ENCODE data around the gene MAIP1. TPM values are rescaled to one million over a fixed set of nuclear protein-coding genes. Genes with fewer than 3 reads are reported as not detected.
A peak's percentile ranks its signal among the peaks of the same experiment; 100 is the strongest.

Gene MAIP1
- total RNA-seq, 1 experiment from 2014 or later = 29.3 TPM

DNA sequence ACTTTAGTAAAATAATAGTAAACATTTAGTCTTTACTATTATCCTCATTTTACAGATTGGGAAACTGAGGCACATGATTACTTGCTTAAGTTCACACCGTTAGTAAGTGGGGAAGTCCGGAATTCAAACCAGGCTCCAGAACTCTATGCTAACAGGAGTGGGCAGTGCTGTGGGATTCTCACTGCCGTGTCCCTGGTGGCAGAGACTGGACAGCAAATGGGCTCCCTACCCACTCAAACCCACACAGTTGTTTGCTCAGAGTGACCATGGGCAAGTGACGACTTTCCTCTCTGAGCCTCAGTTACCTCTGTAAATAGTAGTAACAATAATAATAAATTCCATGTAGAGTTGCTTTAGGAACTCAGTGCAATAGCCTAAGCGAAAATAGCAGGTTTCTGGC lies 24.0 kb downstream of the MAIP1 start:
- Mint-ChIP-seq H3K4me3 (no peak overlapping the region), H3K9me3 (peaks cover 6% of the 10 kb centered on the region), H3K27me3 (ENCODE audit: low read depth) (no peaks in the 10 kb centered on the region), H3K36me3 (0 out of 2 replicates have a peak, but pooled peaks cover 4% of the 10 kb centered on the region), H3K4me1 (peaks cover 47% of the 10 kb centered on the region), H3K27ac (no peak overlapping the region)
- ChIA-PET POLR2A (no interaction called here), CTCF (interaction anchor here (0.5 to 1.7 kb wide), 9 partner anchors 14 to 885 kb away, joined by 3 to 15 read pairs (median 4); partner anchors contain the start of gene KCTD18)
- TF ChIP-seq ELF4 (CRISPR knock-in tag; IDR thresholded peaks at IDR 0.05; ENCODE audit: low read depth) (no peak), SP1 (CRISPR knock-in tag; conservative IDR thresholded peaks at IDR 0.05) (no peak), FOXK1 (CRISPR knock-in tag; IDR thresholded peaks at IDR 0.05) (no peak), OVOL2 (CRISPR knock-in tag; IDR thresholded peaks at IDR 0.05; ENCODE audit: borderline replicate concordance) (no peak), ZBTB43 (CRISPR knock-in tag; IDR thresholded peaks at IDR 0.05) (no peak), ATF6 (CRISPR knock-in tag; IDR thresholded peaks at IDR 0.05) (no peak), SMAD3 (CRISPR knock-in tag; IDR thresholded peaks at IDR 0.05; ENCODE audit: borderline replicate concordance) (no peak), SMAD4 (CRISPR knock-in tag; IDR thresholded peaks at IDR 0.05) (no peak), NFE2L1 (CRISPR knock-in tag; IDR thresholded peaks at IDR 0.05) (no peak), NR1H2 (CRISPR knock-in tag; IDR thresholded peaks at IDR 0.05) (no peak), MXD4 (CRISPR knock-in tag; IDR thresholded peaks at IDR 0.05; ENCODE audit: borderline replicate concordance) (no peak), EMX1 (CRISPR knock-in tag; IDR thresholded peaks at IDR 0.05) (no peak), TEAD4 (CRISPR knock-in tag; IDR thresholded peaks at IDR 0.05) (no peak), NR2C2 (CRISPR knock-in tag; IDR thresholded peaks at IDR 0.05) (no peak)
- TF ChIP-seq, protein P1, sequence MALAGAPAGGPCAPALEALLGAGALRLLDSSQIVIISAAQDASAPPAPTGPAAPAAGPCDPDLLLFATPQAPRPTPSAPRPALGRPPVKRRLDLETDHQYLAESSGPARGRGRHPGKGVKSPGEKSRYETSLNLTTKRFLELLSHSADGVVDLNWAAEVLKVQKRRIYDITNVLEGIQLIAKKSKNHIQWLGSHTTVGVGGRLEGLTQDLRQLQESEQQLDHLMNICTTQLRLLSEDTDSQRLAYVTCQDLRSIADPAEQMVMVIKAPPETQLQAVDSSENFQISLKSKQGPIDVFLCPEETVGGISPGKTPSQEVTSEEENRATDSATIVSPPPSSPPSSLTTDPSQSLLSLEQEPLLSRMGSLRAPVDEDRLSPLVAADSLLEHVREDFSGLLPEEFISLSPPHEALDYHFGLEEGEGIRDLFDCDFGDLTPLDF (CRISPR knock-in tag; IDR thresholded peaks at IDR 0.05) = no peak
- no peak for ATAC-seq
- DNase-seq (ENCODE audit: low spot score) = no peak

DNA sequence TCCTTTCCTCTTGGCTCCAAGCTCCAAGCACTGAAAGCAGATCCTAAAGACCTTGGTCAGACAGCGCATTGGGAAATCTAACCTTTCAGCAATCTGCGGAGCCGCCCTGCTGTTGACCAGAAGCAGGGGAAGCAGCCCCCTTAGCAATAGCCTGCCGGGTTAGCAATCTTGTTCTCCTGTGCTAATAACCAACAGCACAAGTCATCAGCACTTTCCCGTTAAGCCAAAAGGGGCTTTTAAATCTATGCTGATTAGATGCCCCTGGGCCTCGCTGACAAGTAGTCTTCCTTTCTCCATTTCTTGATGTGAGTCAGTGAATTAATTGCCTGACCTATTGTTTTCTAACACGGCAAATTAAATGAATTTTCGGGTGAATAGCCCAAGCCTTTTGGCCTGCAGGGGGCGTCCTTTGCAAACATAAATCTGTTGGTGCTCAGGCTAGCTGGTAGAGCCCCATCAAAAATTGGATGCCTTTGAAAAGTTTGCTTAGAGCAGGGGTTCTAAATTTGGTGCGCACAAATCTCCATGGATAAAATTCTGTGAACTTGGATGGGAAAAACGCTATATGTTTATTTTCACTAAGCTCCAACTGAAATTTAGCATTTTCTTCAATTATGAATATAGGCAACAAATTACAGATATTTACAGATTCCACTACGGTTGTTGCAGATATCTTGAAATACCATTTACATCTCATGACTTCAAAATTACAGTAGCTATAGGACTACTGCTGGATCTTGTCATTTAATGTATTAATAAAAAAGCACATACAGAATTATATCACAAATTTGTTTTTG lies 24.6 kb downstream of the MAIP1 start:
- H3K27me3 Mint-ChIP-seq (ENCODE audit: low read depth) = no peaks in the 10 kb centered on the region
- peaks cover 50% of the 10 kb centered on the region for H3K4me1 Mint-ChIP-seq
- peak overlapping the region; percentile 80; the same call in 1 of the 2 replicates for H3K27ac Mint-ChIP-seq

More for the DNA sequence above, 24.6 kb downstream of the MAIP1 start:
- Mint-ChIP-seq H3K36me3 (0 out of 2 replicates have a peak, but pooled peaks cover 4% of the 10 kb centered on the region), H3K9me3 (peaks cover 6% of the 10 kb centered on the region), H3K4me3 (peak overlapping the region; percentile 46)
- ChIA-PET CTCF (interaction anchor here (0.5 to 1.7 kb wide), 14 partner anchors 13 to 884 kb away, joined by 3 to 15 read pairs (median 4); partner anchors contain the start of gene KCTD18), POLR2A (no interaction called here)
- DNase-seq (ENCODE audit: low spot score) (peak; percentile 92), ATAC-seq (peak; percentile 69)
- TF ChIP-seq ETV6 (CRISPR knock-in tag; IDR thresholded peaks at IDR 0.05) = peak; percentile 69; the same call in 1 of the 2 replicates
- no peak for TF ChIP-seq MAX (CRISPR knock-in tag; IDR thresholded peaks at IDR 0.05)
- no peak for TF ChIP-seq ZBTB43 (CRISPR knock-in tag; IDR thresholded peaks at IDR 0.05)
- TF ChIP-seq, protein P2, sequence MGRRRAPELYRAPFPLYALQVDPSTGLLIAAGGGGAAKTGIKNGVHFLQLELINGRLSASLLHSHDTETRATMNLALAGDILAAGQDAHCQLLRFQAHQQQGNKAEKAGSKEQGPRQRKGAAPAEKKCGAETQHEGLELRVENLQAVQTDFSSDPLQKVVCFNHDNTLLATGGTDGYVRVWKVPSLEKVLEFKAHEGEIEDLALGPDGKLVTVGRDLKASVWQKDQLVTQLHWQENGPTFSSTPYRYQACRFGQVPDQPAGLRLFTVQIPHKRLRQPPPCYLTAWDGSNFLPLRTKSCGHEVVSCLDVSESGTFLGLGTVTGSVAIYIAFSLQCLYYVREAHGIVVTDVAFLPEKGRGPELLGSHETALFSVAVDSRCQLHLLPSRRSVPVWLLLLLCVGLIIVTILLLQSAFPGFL (CRISPR knock-in tag; IDR thresholded peaks at IDR 0.05; ENCODE audit: borderline replicate concordance) = no peak
- no peak for TF ChIP-seq SMAD3 (CRISPR knock-in tag; IDR thresholded peaks at IDR 0.05; ENCODE audit: borderline replicate concordance)
- no peak for TF ChIP-seq ATF3 (CRISPR knock-in tag; conservative IDR thresholded peaks at IDR 0.05)
- no peak for TF ChIP-seq ZNF138 (CRISPR knock-in tag; conservative IDR thresholded peaks at IDR 0.05)
- TF ChIP-seq CTCF (IDR thresholded peaks at IDR 0.05) = peak; percentile 82

Measured in WTC11 (cell line).